ENCODE measurements around the gene SENP1. TPM values are rescaled to one million over a fixed set of nuclear protein-coding genes. Genes with fewer than 3 reads are reported as not detected.
"Not testable (repeated sequence)": the region's sequence is repeated elsewhere in the genome, so short reads cannot be mapped to it uniquely, and the experiment has no call there.

The SENP1 gene
- 13.4 TPM for total RNA-seq

GRCh38 chr12:48105867-48106680, at the start of gene SENP1:
Gene SENP1, minus strand, starts transcription at chr12:48106079. Its CDS starts 4,607 bp downstream, at chr12:48101472.
- peak; percentile 92 for ATAC-seq

- ATAC-seq, result no peak
Measured at GRCh38 chr12:48151103-48151771, 45.4 kb upstream of the SENP1 start.

DNA sequence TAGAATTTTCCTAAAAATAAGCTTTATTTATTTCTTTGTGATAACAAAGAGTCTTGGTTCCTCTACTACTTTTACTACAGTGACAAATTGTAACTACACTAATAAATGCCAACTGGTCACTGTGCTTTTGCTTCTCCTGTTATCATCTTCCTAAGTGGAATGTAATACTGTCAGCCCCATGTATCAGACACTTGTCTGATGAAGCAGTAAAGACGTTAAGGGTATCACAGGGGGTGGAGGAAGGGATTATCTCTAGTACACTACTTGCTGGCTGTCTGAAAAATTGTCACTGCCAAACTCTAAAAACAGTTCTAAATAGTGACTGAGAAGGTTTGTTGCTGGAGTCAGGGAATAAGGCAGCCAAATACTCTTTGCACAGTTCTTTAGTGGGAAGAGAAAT, 40.1 kb upstream of the SENP1 start:
- no peak for ATAC-seq

DNA sequence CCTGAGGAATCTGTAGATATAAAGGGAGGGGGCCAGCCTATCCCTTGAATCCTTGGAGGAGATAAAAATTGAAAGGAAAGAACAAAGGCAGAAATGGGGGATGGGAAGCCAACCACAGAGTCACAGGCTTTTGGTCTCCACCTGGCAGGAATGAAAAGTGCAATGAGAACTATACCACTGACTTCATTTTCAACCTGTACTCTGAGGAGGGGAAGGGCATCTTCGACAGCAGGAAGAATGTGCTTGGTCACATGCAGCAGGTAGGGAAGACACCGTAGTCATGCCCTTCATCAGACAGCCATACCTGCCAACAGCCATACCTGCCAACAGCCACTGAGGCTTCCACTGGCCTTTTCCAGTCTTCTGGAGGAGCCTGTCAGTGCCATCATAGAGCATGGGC, 38.0 kb upstream of the SENP1 start:
- no peak for ATAC-seq

- ATAC-seq, result no peak
Measured at GRCh38 chr12:48142818-48143674, 37.2 kb upstream of the SENP1 start.

DNA sequence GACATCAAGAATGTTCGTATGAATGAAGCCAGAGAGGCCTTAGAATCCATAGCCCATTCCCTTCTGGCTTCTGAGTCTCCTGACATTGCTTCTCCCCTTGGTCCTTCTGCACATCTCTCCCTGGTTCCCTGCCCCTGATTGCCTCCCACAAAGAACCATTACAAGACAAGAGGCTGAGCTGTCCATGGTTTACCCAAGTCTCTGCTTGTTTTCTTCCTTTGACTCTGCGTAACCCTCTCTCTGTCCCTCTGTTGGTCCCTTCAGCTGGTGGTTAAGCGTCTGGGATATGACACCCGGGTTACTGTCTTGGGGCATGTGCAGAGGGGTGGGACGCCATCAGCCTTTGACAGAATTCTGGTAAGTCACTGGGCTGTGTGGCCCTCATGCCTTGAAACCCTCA, 29.1 kb upstream of the SENP1 start:
- peak; percentile 29 for ATAC-seq

DNA sequence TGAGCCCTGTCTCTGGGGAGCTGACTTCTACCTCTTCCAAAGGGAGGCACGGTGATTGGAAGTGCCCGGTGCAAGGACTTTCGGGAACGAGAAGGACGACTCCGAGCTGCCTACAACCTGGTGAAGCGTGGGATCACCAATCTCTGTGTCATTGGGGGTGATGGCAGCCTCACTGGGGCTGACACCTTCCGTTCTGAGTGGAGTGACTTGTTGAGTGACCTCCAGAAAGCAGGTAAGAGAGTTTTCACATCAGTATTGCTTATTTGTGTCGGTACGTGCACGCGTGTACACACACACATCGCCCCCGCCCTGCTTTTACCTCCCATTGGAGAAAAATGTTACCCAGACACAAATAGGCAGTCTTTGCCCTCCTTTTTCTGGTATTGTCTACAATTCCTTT, 26.9 kb upstream of the SENP1 start:
- ATAC-seq, result no peak

DNA sequence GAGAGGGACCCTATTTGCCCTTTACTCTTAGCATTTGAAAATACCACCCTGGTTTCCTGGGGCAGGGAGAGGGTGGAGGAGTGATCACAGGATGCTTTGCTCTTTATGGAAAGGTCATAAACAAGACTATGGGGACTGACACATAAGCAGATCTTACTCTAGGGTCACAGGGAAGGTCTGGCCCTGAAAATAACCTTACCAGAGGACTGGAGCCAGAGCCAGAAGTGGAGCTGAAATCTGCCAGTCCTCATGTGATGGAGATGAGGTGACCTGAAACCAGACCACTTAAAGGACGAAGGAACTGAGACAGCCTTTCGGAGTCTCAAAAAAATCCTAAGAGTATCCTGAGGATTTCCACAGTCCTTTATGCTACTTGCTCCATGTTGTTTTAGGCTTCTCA, 25.6 kb upstream of the SENP1 start:
- no peak for ATAC-seq

DNA sequence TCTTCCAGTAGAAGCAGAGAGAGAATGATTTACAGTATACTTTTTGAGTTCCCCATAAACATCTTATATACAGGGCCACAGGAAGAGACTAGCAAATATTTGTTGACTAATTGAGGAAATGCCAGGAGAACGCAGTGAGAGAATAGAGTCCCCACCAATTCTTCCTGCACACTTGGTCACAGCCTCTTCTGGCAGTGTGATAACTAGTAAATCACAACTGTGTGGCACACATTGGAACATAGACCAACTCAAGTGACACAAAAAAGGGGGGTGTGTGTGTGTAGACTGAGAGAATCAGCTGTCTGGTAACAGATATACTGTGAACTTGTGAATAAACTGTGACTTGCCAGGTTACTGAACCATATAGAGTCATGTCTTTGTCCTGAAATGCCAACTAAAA, 23.5 kb upstream of the SENP1 start:
- ATAC-seq, result no peak

GRCh38 chr12:48128800-48129199, 22.9 kb upstream of the SENP1 start:
- no peak for ATAC-seq

GRCh38 chr12:48126953-48127630, 21.2 kb upstream of the SENP1 start:
- no peak for ATAC-seq

DNA sequence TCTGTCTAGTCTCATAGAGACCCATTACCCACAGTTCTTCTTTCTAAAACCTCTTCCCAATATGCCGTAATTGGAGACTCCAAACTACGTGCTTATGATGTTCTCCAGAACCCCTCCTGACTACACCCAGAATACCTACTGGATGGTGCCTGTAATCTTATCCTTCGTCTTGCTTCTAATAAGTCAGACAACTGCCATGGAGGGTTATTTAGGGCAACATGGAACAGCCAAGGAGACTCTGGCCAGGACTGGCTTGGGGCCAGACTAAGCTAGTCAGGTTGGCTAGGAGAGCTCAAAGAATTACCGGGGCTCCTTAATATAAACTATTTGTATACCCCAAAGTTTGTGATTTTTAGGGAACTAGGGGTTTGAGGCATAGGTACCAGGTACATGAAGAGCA, 20.1 kb upstream of the SENP1 start:
- no peak for ATAC-seq

DNA sequence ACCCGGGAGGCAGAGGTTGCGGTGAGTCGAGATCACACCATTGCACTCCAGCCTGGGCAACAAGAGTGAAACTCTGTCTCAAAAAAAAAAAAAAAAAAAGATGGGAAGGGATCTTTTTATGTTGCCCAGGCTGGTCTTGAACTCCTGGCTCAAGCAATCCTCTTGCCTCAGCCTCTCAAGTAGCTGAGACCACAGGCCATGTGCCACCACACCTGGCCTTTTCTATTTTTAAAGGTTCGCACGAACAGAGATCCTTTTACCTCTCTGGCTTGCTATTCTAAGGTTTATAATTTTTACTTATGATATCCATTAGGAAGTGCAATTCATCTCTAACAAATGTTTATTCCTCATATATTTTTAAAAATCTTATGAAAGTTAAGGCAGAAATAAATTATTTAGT, 19.7 kb upstream of the SENP1 start:
- ATAC-seq, result not testable (repeated sequence)

DNA sequence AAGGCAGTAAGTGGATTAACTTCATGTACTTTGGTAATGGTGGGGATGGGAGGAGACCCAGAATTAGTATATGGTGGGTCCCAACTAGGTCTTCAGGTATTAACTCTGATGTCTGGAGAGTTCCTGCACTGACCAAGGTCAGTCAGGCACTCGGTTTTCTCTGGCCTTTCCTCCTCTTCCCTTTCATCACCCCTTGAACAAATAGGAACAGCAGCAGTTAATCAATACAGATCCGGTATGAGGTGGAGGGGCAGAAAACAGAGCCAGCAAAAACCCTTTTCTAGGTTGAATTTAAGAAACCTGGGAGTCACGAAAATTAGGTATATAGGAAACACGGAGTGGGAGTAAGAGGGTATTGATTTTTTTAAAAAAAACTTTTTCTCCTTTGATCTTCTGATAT, 17.3 kb upstream of the SENP1 start:
- no peak for ATAC-seq

- ATAC-seq, result peak; percentile 29
Measured at GRCh38 chr12:48122065-48122834, 16.4 kb upstream of the SENP1 start.

GRCh38 chr12:48121522-48121921, 15.6 kb upstream of the SENP1 start:
- ATAC-seq, result no peak

DNA sequence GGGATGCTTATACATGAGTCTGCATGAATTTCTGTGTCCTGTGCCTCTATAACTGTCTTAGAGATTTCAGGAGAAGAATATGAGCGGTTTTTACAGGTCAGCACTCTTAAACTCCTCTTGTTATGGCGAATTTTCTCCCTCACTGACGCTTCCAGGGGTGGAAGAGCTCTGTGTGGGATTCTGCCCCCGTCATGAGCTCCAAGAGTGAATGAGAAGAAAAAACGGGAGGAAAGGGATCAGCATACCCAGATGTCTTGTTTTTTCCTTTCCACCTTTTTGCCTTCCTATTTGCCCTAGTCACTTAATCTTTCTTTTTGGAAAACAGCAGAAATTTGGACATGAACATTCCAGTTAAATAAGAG, 13.9 kb upstream of the SENP1 start:
- ATAC-seq, result no peak

GRCh38 chr12:48119078-48119833, 13.4 kb upstream of the SENP1 start, which contains the start of gene PFKM:
Gene PFKM, plus strand, starts transcription at chr12:48119364. Its CDS starts 3,411 bp downstream, at chr12:48122775.
- peak; percentile 98 for ATAC-seq

- ATAC-seq, result no peak
Measured at GRCh38 chr12:48118284-48118871, 12.5 kb upstream of the SENP1 start.

- no peak for ATAC-seq
Measured at GRCh38 chr12:48115957-48116356, 10.1 kb upstream of the SENP1 start.

- not testable (repeated sequence) for ATAC-seq
Measured at GRCh38 chr12:48111312-48111693, 5.4 kb upstream of the SENP1 start.

Data from esophagus mucosa (tissue), 1 donor.